NCI-H446 (cell line): ENCODE data around the gene TMEM97.
A peak's percentile ranks its signal among the peaks of the same experiment; 100 is the strongest.

Experiments used
- DNase-seq, 2 experiments: peaks; one replicate each; lab custom pipeline; 2025; lab: John Stamatoyannopoulos, UW

TMEM97 gene

GRCh38 chr17:28317099-28317965 is 1.7 kb upstream of the TMEM97 start:
- no peak for DNase-seq

- no peak for DNase-seq
These were observed 838 bp upstream of the TMEM97 start for GRCh38 chr17:28317966-28318758.

GRCh38 chr17:28319598-28319935 is 567 bp downstream of the TMEM97 start:
- DNase-seq: no peak

- no peak for DNase-seq
These were observed 1.4 kb downstream of the TMEM97 start for GRCh38 chr17:28320215-28321061.

GRCh38 chr17:28324267-28324745 is 5.3 kb downstream of the TMEM97 start:
- no peak for DNase-seq

- DNase-seq: no peak
These were observed 5.8 kb downstream of the TMEM97 start for GRCh38 chr17:28324781-28325180.

- no peak for DNase-seq
These were observed 6.2 kb downstream of the TMEM97 start for GRCh38 chr17:28325211-28325610.

- DNase-seq: no peak
These were observed 7.1 kb downstream of the TMEM97 start for GRCh38 chr17:28326114-28326513.

GRCh38 chr17:28327031-28327607 is 8.1 kb downstream of the TMEM97 start:
- no peak for DNase-seq

- no peak for DNase-seq
These were observed 8.7 kb downstream of the TMEM97 start for GRCh38 chr17:28327709-28328108.

- no peak for DNase-seq
These were observed 9.3 kb downstream of the TMEM97 start for GRCh38 chr17:28328325-28328724.

- DNase-seq: no peak
These were observed 11.7 kb downstream of the TMEM97 start for GRCh38 chr17:28330671-28331070.

- DNase-seq: no peak
These were observed 13.0 kb downstream of the TMEM97 start for GRCh38 chr17:28331891-28332420.

- DNase-seq: no peak
These were observed 14.2 kb downstream of the TMEM97 start for GRCh38 chr17:28333083-28333746.

GRCh38 chr17:28334171-28334570 is 15.2 kb downstream of the TMEM97 start:
- DNase-seq: no peak

GRCh38 chr17:28334666-28335200 is 15.7 kb downstream of the TMEM97 start:
- no peak for DNase-seq

GRCh38 chr17:28335201-28335958 is 16.4 kb downstream of the TMEM97 start, which contains the start of the genes IFT20 and TNFAIP1:
Gene IFT20 (minus strand): TSS chr17:28335472. CDS start chr17:28331985, 3,487 bp downstream.
Gene TNFAIP1 (plus strand): TSS chr17:28335761. CDS start chr17:28339522, 3,761 bp downstream.
- peak; percentile 98 to 99 for DNase-seq

GRCh38 chr17:28335959-28336871 is 17.2 kb downstream of the TMEM97 start:
- peak in 1 of 2 experiments; percentile 23 for DNase-seq
